Panc1 (cell line): ENCODE data around the gene PON2. TPM values are rescaled to one million over a fixed set of nuclear protein-coding genes. Genes with fewer than 3 reads are reported as not detected.
"Not testable (repeated sequence)": the region's sequence is repeated elsewhere in the genome, so short reads cannot be mapped to it uniquely, and the experiment has no call there.

Source experiments
- ATAC-seq: fragments of 200-7000 bp; cut with Tn5 transposase; 2 replicates; pipeline ENCODE4 v1.9.1; 2020; ENCODE audit warnings: mild to moderate bottlenecking, moderate library complexity
- BruUV-seq: library from RNA; stranded (reverse); fragments of 400-500 nt; replicated peaks from 2 replicates; lab custom pipeline; 2021; lab: Mats Ljungman, UMichigan
- CTCF ChIA-PET: fragments of 300-600 bp; sonication (Branson Sonifier 250); formaldehyde crosslinking; loops from one replicate; lab custom pipeline; 2022; ENCODE audit warnings: antibody characterized with exemption; lab: Charles Lee
- POLR2A ChIA-PET: fragments of 300-600 bp; sonication (Branson Sonifier 250); formaldehyde crosslinking; loops from one replicate; lab custom pipeline; 2022; ENCODE audit warnings: antibody characterized with exemption; lab: Charles Lee
- DNase-seq: peaks from one replicate; pipeline ENCODE4 v3.0.0-alpha.2; 2010; ENCODE audit warnings: low read depth, low spot score
- H3K27ac ChIP-seq: 2 replicates; pipeline ENCODE4 v1.5.1; 2011; ENCODE audit warnings: mild to moderate bottlenecking, low read length, inconsistent platforms
- H3K27me3 ChIP-seq: fragments of 200-500 bp; sonication (Bioruptor generic); 2 replicates; pipeline ENCODE4 v1.6.0; 2014; ENCODE audit warnings: low read length, inconsistent platforms; ENCODE audit not compliant: control insufficient read depth, insufficient read depth
- H3K36me3 ChIP-seq: fragments of 200-500 bp; sonication (Bioruptor generic); 2 replicates; pipeline ENCODE4 v1.5.1; 2014; ENCODE audit warnings: inconsistent platforms, mild to moderate bottlenecking, low read length, moderate library complexity; ENCODE audit not compliant: control insufficient read depth, insufficient read depth
- H3K4me1 ChIP-seq: 2 replicates; pipeline ENCODE4 v1.5.1; 2011; ENCODE audit warnings: inconsistent platforms, mild to moderate bottlenecking, low read length, moderate library complexity; ENCODE audit not compliant: control insufficient read depth, insufficient read depth
- H3K4me3 ChIP-seq, 2 experiments: 2 replicates each; pipeline ENCODE4 v1.5.1; 2011 to 2012; ENCODE audit warnings: low read depth in 2 of 2, low read length in 2 of 2, mild to moderate bottlenecking in 2 of 2, inconsistent platforms in 1 of 2, moderate library complexity in 1 of 2
- H3K9me3 ChIP-seq: fragments of 200-500 bp; sonication (Bioruptor generic); 2 replicates; pipeline ENCODE4 v1.5.1; 2014; ENCODE audit warnings: low read depth, mild to moderate bottlenecking, inconsistent platforms, low read length, moderate library complexity; ENCODE audit not compliant: control insufficient read depth, insufficient read depth
- CTCF ChIP-seq: fragments of 450-650 bp; IDR thresholded peaks from 2 replicates; pipeline ENCODE4 v1.5.1; 2017; ENCODE audit warnings: mild to moderate bottlenecking
- POLR2AphosphoS5 ChIP-seq: IDR thresholded peaks from 2 replicates; pipeline ENCODE4 v1.6.1; 2012; ENCODE audit warnings: mild to moderate bottlenecking, low read depth, low read length, moderate library complexity
- REST ChIP-seq, 2 experiments: IDR thresholded peaks; 2 replicates each; pipeline ENCODE4 v1.6.1; 2011 to 2012; ENCODE audit warnings: low read depth in 2 of 2, control low read depth in 1 of 2, low read length in 1 of 2, mild to moderate bottlenecking in 1 of 2, moderate library complexity in 1 of 2; ENCODE audit not compliant: insufficient read depth in 1 of 2
- SIN3A ChIP-seq: IDR thresholded peaks from 2 replicates; pipeline ENCODE4 v1.6.1; 2012; ENCODE audit warnings: low read depth, mild to moderate bottlenecking, low read length, moderate library complexity, borderline replicate concordance; ENCODE audit not compliant: insufficient read depth
- TCF7L2 ChIP-seq: IDR thresholded peaks from 2 replicates; pipeline ENCODE4 v1.6.1; 2011; ENCODE audit warnings: mild to moderate bottlenecking, low read depth, low read length, inconsistent platforms
- in situ Hi-C: cut with HindIII; loops from 2 replicates; pipeline ENCODE4 v1.10.0; 2016; ENCODE audit warnings: low sequenced_read_pairs, low pct_unique_long_range_greater_than_20kb
- intact Hi-C: fragments of 100-400 bp; cut with micrococcal nuclease; formaldehyde crosslinking; loops from one replicate; pipeline ENCODE4 v1.10.0; 2022; ENCODE audit not compliant: unreplicated experiment
- total RNA-seq: library from RNA; stranded (reverse); gene quantifications from one replicate; pipeline ENCODE4 v1.2.1, GENCODE V29; 2021; ENCODE audit not compliant: unreplicated experiment

PON2 gene
- total RNA-seq, 1 experiment from 2014 or later = 116 TPM

- TF ChIP-seq SIN3A = no peak
- no peak for TF ChIP-seq POLR2AphosphoS5
- TF ChIP-seq REST (IDR thresholded peaks at IDR 0.05; ENCODE audit: insufficient read depth in 1 of 2, low read depth in 2 of 2, low read length in 1 of 2) = no peak
- no peak for TF ChIP-seq TCF7L2
- TF ChIP-seq CTCF = no peak
- ChIA-PET POLR2A (interaction anchor here (1.0 kb wide), 1 partner anchor 32 kb away, joined by 3 read pairs; no protein-coding TSS in a partner anchor), CTCF (interaction anchor here (0.6 kb wide), 1 partner anchor 10 kb away, joined by 4 read pairs; no protein-coding TSS in a partner anchor)
- Histone ChIP-seq H3K9me3 (no peaks in the 10 kb centered on the region), H3K27me3 (no peaks in the 10 kb centered on the region), H3K4me1 (no peaks in the 10 kb centered on the region), H3K36me3 (no peaks in the 10 kb centered on the region), H3K4me3 (no peak overlapping the region), H3K27ac (no peak overlapping the region)
- ATAC-seq (no peak), DNase-seq (no peak)
- in situ Hi-C loops (no loop called here), intact Hi-C loops (no loop called here)
- no TSS peak for BruUV-seq
Measured at GRCh38 chr7:95467912-95468607, 33.2 kb upstream of the PON2 start.

GRCh38 chr7:95460653-95461052 lies 25.8 kb upstream of the PON2 start:
- intact Hi-C loops, H3K4me3 ChIP-seq, in situ Hi-C loops, ATAC-seq, DNase-seq, CTCF ChIA-PET, BruUV-seq, POLR2A ChIA-PET, H3K27me3 ChIP-seq, H3K36me3 ChIP-seq, H3K27ac ChIP-seq, H3K4me1 ChIP-seq, H3K9me3 ChIP-seq: not testable (repeated sequence)

- TF ChIP-seq CTCF (no peak), TCF7L2 (no peak), SIN3A (no peak), POLR2AphosphoS5 (no peak), REST (IDR thresholded peaks at IDR 0.05; ENCODE audit: insufficient read depth in 1 of 2, low read depth in 2 of 2, low read length in 1 of 2) (no peak)
- BruUV-seq = no TSS peak
- H3K9me3 ChIP-seq = 0 out of 2 replicates have a peak, but pooled peaks cover 5% of the 10 kb centered on the region
- H3K4me1 ChIP-seq = no peaks in the 10 kb centered on the region
- no peaks in the 10 kb centered on the region; the same call in 1 of the 2 replicates for H3K27me3 ChIP-seq
- ATAC-seq (no peak), DNase-seq (no peak)
- H3K36me3 ChIP-seq = no peaks in the 10 kb centered on the region
- in situ Hi-C loops (no loop called here), intact Hi-C loops (no loop called here)
- POLR2A ChIA-PET = no interaction called here
- no peak overlapping the region for H3K4me3 ChIP-seq
- no peak overlapping the region for H3K27ac ChIP-seq
- CTCF ChIA-PET = no interaction called here
Measured at GRCh38 chr7:95457947-95458346, 23.1 kb upstream of the PON2 start.
